BLaER1 treated with 17β-estradiol and CSF1 and Interleukin-3, amounts not matched to agents 10 nM and 100 nM (cell line): Measurements from ENCODE around the gene OSGIN1.
"Not testable (repeated sequence)": the region's sequence is repeated elsewhere in the genome, so short reads cannot be mapped to it uniquely, and the experiment has no call there.

Experiments
- H3K27ac ChIP-seq, 11 experiments: shearing (Covaris generic); formaldehyde crosslinking; 2 replicates each; pipeline ENCODE4 v1.8.1; 2022
- H3K27me3 ChIP-seq, 11 experiments: shearing (Covaris generic); formaldehyde crosslinking; 2 replicates each; pipeline ENCODE4 v1.8.1; 2022
- H3K36me3 ChIP-seq, 11 experiments: shearing (Covaris generic); formaldehyde crosslinking; 2 replicates each; pipeline ENCODE4 v1.8.1; 2022
- H3K4me1 ChIP-seq, 10 experiments: shearing (Covaris generic); formaldehyde crosslinking; 2 replicates each; pipeline ENCODE4 v1.8.1; 2022
- H3K4me2 ChIP-seq, 11 experiments: shearing (Covaris generic); formaldehyde crosslinking; 2 replicates each; pipeline ENCODE4 v1.8.1; 2022
- H3K4me3 ChIP-seq, 10 experiments: shearing (Covaris generic); formaldehyde crosslinking; 2 replicates each; pipeline ENCODE4 v1.8.1; 2022
- H3K9ac ChIP-seq, 11 experiments: shearing (Covaris generic); formaldehyde crosslinking; 2 replicates each; pipeline ENCODE4 v1.8.1; 2022
- H3K9me3 ChIP-seq, 11 experiments: shearing (Covaris generic); formaldehyde crosslinking; replicated peaks in 1 of 11; 2 replicates each; pipeline ENCODE4 v1.8.1; 2022
- H4K20me1 ChIP-seq, 11 experiments: shearing (Covaris generic); formaldehyde crosslinking; 2 replicates each; pipeline ENCODE4 v1.8.1; 2022
- Cebpa-rat ChIP-seq, 11 experiments: shearing (Covaris generic); IDR thresholded peaks; 2 replicates each; pipeline ENCODE4 v1.8.1; 2022

Gene OSGIN1

GRCh38 chr16:83943516-83944050, 9.5 kb upstream of the OSGIN1 start:
- TF ChIP-seq Cebpa-rat (IDR thresholded peaks at IDR 0.05) = no peak
- H3K9me3 ChIP-seq = no peaks in the 10 kb centered on the region
- no peak overlapping the region for H3K27ac ChIP-seq

GRCh38 chr16:83945587-83945986, 7.5 kb upstream of the OSGIN1 start:
- 0 out of 22 replicates have a peak, but pooled peaks cover 0 to 3% (median 0%) of the 10 kb centered on the region in 11 experiments for H4K20me1 ChIP-seq
- no peak overlapping the region for H3K4me3 ChIP-seq
- peaks cover 0 to 7% (median 0%) of the 10 kb centered on the region in 11 experiments; a peak in 4 of 22 replicates for H3K27me3 ChIP-seq
- H3K4me2 ChIP-seq = no peak overlapping the region
- no peaks in the 10 kb centered on the region for H3K36me3 ChIP-seq
- TF ChIP-seq Cebpa-rat (IDR thresholded peaks at IDR 0.05) = no peak
- H3K4me1 ChIP-seq = peaks cover 9 to 21% (median 12%) of the 10 kb centered on the region in 10 experiments
- H3K9ac ChIP-seq = no peak overlapping the region
- H3K9me3 ChIP-seq = no peaks in the 10 kb centered on the region
- H3K27ac ChIP-seq = no peak overlapping the region

More at GRCh38 chr16:83943516-83944050, 9.5 kb upstream of the OSGIN1 start:
- Histone ChIP-seq H3K9ac (no peak overlapping the region), H3K27me3 (peaks cover 0 to 11% (median 0%) of the 10 kb centered on the region in 11 experiments; a peak in 4 of 22 replicates), H4K20me1 (0 out of 22 replicates have a peak, but pooled peaks cover 0 to 6% (median 0%) of the 10 kb centered on the region in 11 experiments), H3K4me2 (no peak overlapping the region), H3K4me1 (peaks cover 28 to 38% (median 30%) of the 10 kb centered on the region in 10 experiments), H3K36me3 (no peaks in the 10 kb centered on the region), H3K4me3 (no peak overlapping the region)

- Histone ChIP-seq H3K27ac (no peak overlapping the region), H3K4me2 (no peak overlapping the region), H3K4me3 (no peak overlapping the region), H3K36me3 (no peaks in the 10 kb centered on the region), H4K20me1 (no peaks in the 10 kb centered on the region), H3K9ac (no peak overlapping the region), H3K27me3 (no peaks in the 10 kb centered on the region), H3K9me3 (no peaks in the 10 kb centered on the region; a peak in 1 of 22 replicates), H3K4me1 (peaks cover 2 to 14% (median 5%) of the 10 kb centered on the region in 10 experiments)
- TF ChIP-seq Cebpa-rat (IDR thresholded peaks at IDR 0.05) = no peak
These were observed 6.8 kb upstream of the OSGIN1 start for GRCh38 chr16:83946154-83946780.

- Histone ChIP-seq H3K9me3 (no peaks in the 10 kb centered on the region; a peak in 1 of 22 replicates), H3K27ac (no peak overlapping the region), H3K9ac (no peak overlapping the region), H3K4me3 (no peak overlapping the region), H3K27me3 (peaks cover 0 to under 1% (median 0%) of the 10 kb centered on the region in 11 experiments; a peak in 2 of 22 replicates), H3K4me2 (no peak overlapping the region), H3K36me3 (no peaks in the 10 kb centered on the region), H4K20me1 (no peaks in the 10 kb centered on the region), H3K4me1 (peaks cover 0 to 7% (median 0%) of the 10 kb centered on the region in 10 experiments; a peak in 4 of 20 replicates)
- no peak for TF ChIP-seq Cebpa-rat (IDR thresholded peaks at IDR 0.05)
These were observed 6.1 kb upstream of the OSGIN1 start for GRCh38 chr16:83946781-83947566.

GRCh38 chr16:83947642-83948234, 5.3 kb upstream of the OSGIN1 start:
- Histone ChIP-seq H3K27ac (no peak overlapping the region), H3K4me1 (peaks cover 3 to 9% (median 5%) of the 10 kb centered on the region in 10 experiments; a peak in 17 of 20 replicates), H3K9ac (no peak overlapping the region), H3K27me3 (peaks cover 0 to 8% (median 7%) of the 10 kb centered on the region in 11 experiments; a peak in 11 of 22 replicates), H3K4me2 (no peak overlapping the region), H3K9me3 (no peaks in the 10 kb centered on the region; a peak in 1 of 22 replicates), H3K4me3 (no peak overlapping the region), H4K20me1 (no peaks in the 10 kb centered on the region), H3K36me3 (no peaks in the 10 kb centered on the region)
- no peak for TF ChIP-seq Cebpa-rat (IDR thresholded peaks at IDR 0.05)

GRCh38 chr16:83948914-83949723, 3.9 kb upstream of the OSGIN1 start:
- peaks cover 0 to 22% (median 20%) of the 10 kb centered on the region in 11 experiments; a peak in 17 of 22 replicates for H3K27me3 ChIP-seq

GRCh38 chr16:83949724-83950001, 3.4 kb upstream of the OSGIN1 start:
- H3K4me1 ChIP-seq = peaks cover 14 to 26% (median 19%) of the 10 kb centered on the region in 10 experiments
- H3K27ac ChIP-seq = no peak overlapping the region
- H3K27me3 ChIP-seq = peaks cover 0 to 27% (median 25%) of the 10 kb centered on the region in 11 experiments; a peak in 19 of 22 replicates
- H3K4me2 ChIP-seq = no peak overlapping the region
- no peak for TF ChIP-seq Cebpa-rat (IDR thresholded peaks at IDR 0.05)
- no peaks in the 10 kb centered on the region for H4K20me1 ChIP-seq
- H3K9ac ChIP-seq = no peak overlapping the region
- H3K4me3 ChIP-seq = no peak overlapping the region
- no peaks in the 10 kb centered on the region for H3K36me3 ChIP-seq
- H3K9me3 ChIP-seq = no peaks in the 10 kb centered on the region; a peak in 1 of 22 replicates

More at GRCh38 chr16:83948914-83949723, 3.9 kb upstream of the OSGIN1 start:
- no peak for TF ChIP-seq Cebpa-rat (IDR thresholded peaks at IDR 0.05)
- Histone ChIP-seq H3K4me1 (peaks cover 14 to 21% (median 18%) of the 10 kb centered on the region in 10 experiments), H4K20me1 (no peaks in the 10 kb centered on the region), H3K9me3 (no peaks in the 10 kb centered on the region; a peak in 1 of 22 replicates), H3K4me3 (no peak overlapping the region), H3K9ac (no peak overlapping the region), H3K36me3 (no peaks in the 10 kb centered on the region), H3K27ac (no peak overlapping the region), H3K4me2 (no peak overlapping the region)

GRCh38 chr16:83950862-83951399, 2.1 kb upstream of the OSGIN1 start:
- H3K27ac ChIP-seq, H4K20me1 ChIP-seq, H3K4me3 ChIP-seq, H3K9ac ChIP-seq, H3K36me3 ChIP-seq, H3K9me3 ChIP-seq, H3K4me2 ChIP-seq: not testable (repeated sequence)
- peaks cover 0 to 39% (median 35%) of the 10 kb centered on the region in 11 experiments; a peak in 19 of 22 replicates for H3K27me3 ChIP-seq
- H3K4me1 ChIP-seq = peaks cover 14 to 29% (median 19%) of the 10 kb centered on the region in 10 experiments
